ENCODE data around the gene ATF7.
A peak's percentile ranks its signal among the peaks of the same experiment; 100 is the strongest.

ATF7 gene

GRCh38 chr12:53482626-53483168 lies 143.5 kb downstream of the ATF7 start:
- no peak for TF ChIP-seq OSR1 (CRISPR knock-in tag; IDR thresholded peaks at IDR 0.05)
- no peak for TF ChIP-seq TSHZ2 (CRISPR knock-in tag; IDR thresholded peaks at IDR 0.05)
- no peak for TF ChIP-seq GLIS3 (CRISPR knock-in tag; IDR thresholded peaks at IDR 0.05)
- TF ChIP-seq ZNF8 (CRISPR knock-in tag; IDR thresholded peaks at IDR 0.05): no peak
- peak; percentile 26; the same call in 1 of the 2 replicates for TF ChIP-seq ZC3H10 (CRISPR knock-in tag; IDR thresholded peaks at IDR 0.05)
- TF ChIP-seq CREB5 (CRISPR knock-in tag; IDR thresholded peaks at IDR 0.05; ENCODE audit: low read depth): no peak
- no peak for TF ChIP-seq CSDC2 (CRISPR knock-in tag; IDR thresholded peaks at IDR 0.05)
- no peak for TF ChIP-seq ARNTL (CRISPR knock-in tag; IDR thresholded peaks at IDR 0.05; ENCODE audit: borderline replicate concordance, low read depth)
- ATAC-seq: peak; percentile 0; the same call in 2 of the 3 replicates

- ATAC-seq: peak; percentile 21
- TF ChIP-seq GLIS3 (CRISPR knock-in tag; IDR thresholded peaks at IDR 0.05) (no peak), PPARA (CRISPR knock-in tag; IDR thresholded peaks at IDR 0.05; ENCODE audit: borderline replicate concordance) (no peak), ZFP30 (CRISPR knock-in tag; IDR thresholded peaks at IDR 0.05) (no peak), ZFP3 (CRISPR knock-in tag; IDR thresholded peaks at IDR 0.05) (no peak), SNAI2 (CRISPR knock-in tag; IDR thresholded peaks at IDR 0.05) (no peak), TOX (CRISPR knock-in tag; IDR thresholded peaks at IDR 0.05; ENCODE audit: borderline replicate concordance) (no peak)
Observed at GRCh38 chr12:53481939-53482586, 144.1 kb downstream of the ATF7 start.

- ATAC-seq: peak; percentile 1
Observed at GRCh38 chr12:53481458-53481857, 144.7 kb downstream of the ATF7 start.

GRCh38 chr12:53480491-53481442 lies 145.4 kb downstream of the ATF7 start:
- ATAC-seq: no peak
- TF ChIP-seq BACH2 (CRISPR knock-in tag; IDR thresholded peaks at IDR 0.05; ENCODE audit: borderline replicate concordance): no peak
- TF ChIP-seq SNAI2 (CRISPR knock-in tag; IDR thresholded peaks at IDR 0.05): no peak
- 0 out of 2 replicates have a peak, but pooled peaks have one; percentile 12 for TF ChIP-seq PATZ1 (CRISPR knock-in tag; IDR thresholded peaks at IDR 0.05; ENCODE audit: borderline replicate concordance)
- no peak for TF ChIP-seq TCF4 (CRISPR knock-in tag; IDR thresholded peaks at IDR 0.05; ENCODE audit: borderline replicate concordance)
- 0 out of 2 replicates have a peak, but pooled peaks have one; percentile 4 for TF ChIP-seq TOX (CRISPR knock-in tag; IDR thresholded peaks at IDR 0.05; ENCODE audit: borderline replicate concordance)

- TF ChIP-seq ESRRG (CRISPR knock-in tag; IDR thresholded peaks at IDR 0.05) (no peak), GLIS3 (CRISPR knock-in tag; IDR thresholded peaks at IDR 0.05) (no peak), TCF4 (CRISPR knock-in tag; IDR thresholded peaks at IDR 0.05; ENCODE audit: borderline replicate concordance) (no peak), POU6F1 (CRISPR knock-in tag; IDR thresholded peaks at IDR 0.05; ENCODE audit: borderline replicate concordance, low read depth) (no peak)
- ATAC-seq: no peak
Observed at GRCh38 chr12:53479331-53479730, 146.9 kb downstream of the ATF7 start.
